Stimulated activated CD8-positive, alpha-beta memory T cell treated with anti-CD3 and anti-CD28 coated beads, Interleukin-15, amount 100 ng/mL, for 48 hours (primary cell): ENCODE results near the gene DPP6.
"Not testable (repeated sequence)": the region's sequence is repeated elsewhere in the genome, so short reads cannot be mapped to it uniquely, and the experiment has no call there.

Experiments used
- DNase-seq, 2 donors: peaks; one replicate each; pipeline ENCODE4 v3.0.0-alpha.2; 2020; ENCODE audit warnings: low read depth in 2 of 2

Gene DPP6

DNA sequence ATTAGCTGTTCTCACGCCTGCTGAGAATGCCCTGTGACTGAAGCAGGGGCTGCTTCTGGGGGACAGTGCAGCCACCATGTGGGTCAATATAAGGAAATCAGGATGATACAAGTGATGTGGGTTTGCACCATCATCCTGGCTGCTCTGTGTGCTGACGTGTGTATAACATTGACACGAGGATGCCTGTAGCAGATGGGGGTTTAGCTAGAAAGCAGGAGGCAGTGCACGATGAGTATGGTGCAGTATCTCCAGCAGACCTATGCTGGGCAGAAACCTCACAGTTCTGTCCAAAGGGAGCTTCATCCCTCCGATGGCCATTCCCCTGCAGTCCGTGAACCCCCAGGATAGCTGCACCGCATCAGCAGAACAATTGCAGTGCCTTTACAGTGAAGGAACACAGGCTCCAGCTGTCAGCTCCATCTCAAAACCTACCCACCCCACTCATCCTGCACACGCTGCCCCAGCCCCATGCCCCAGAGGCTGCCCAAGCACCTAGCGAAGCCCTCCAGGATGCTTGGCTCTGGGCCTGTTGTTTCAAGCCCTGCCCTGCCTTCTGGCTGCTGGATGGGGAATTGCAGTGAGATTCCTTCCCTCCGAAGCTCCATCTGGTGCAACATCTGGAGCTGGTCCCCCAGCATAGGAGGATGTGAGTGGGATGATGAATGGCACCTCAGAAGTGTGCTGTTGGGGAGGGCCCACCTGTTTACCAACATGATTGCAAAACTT, 96.8 kb downstream of the DPP6 start:
- not testable (repeated sequence) for DNase-seq

- DNase-seq: not testable (repeated sequence)
These were observed 98.5 kb downstream of the DPP6 start for GRCh38 chr7:154150656-154151055.

GRCh38 chr7:154151306-154151705, 99.1 kb downstream of the DPP6 start:
- not testable (repeated sequence) for DNase-seq

GRCh38 chr7:154155928-154156327, 103.7 kb downstream of the DPP6 start:
- DNase-seq: not testable (repeated sequence)

DNA sequence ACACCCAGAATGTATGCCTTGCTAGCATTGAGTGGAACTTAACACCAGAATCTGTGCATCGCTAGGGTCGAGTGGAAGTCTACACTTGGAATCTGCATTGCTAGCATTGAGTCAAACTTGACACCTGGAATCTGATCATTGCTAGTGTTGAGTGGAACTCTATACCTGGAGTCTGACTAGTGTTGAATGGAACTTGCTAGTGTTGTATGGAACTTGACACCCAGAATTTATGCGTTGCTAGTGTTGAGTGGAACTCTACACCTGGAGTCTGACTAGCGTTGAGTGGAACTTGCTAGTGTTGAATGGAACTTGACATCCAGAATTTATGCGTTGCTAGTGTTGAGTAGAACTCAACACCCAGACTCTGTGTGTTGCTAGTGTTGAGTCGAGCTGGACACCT, 110.7 kb downstream of the DPP6 start:
- not testable (repeated sequence) for DNase-seq

GRCh38 chr7:154163642-154164041, 111.4 kb downstream of the DPP6 start:
- DNase-seq: not testable (repeated sequence)

- no peak for DNase-seq
These were observed 114.9 kb downstream of the DPP6 start for GRCh38 chr7:154167051-154167450.

DNA sequence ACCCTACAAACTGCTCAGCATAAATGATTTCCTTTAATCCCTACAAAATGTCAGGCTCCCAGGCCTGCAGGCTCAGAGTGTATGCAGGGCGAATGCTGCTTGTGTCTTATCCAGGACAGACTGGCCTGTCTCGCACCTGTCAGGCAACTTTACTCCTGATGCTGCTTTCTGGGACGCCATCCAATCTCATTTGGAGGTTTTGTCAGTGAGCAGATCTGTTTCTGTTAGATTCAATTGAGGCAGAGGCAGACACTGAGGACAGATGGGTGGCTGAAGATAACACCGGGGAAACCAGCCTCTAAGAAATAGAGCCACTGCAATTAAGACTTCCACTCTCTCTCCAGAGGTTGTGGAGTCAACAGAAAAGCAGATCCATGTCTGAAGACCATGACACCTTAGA, 115.6 kb downstream of the DPP6 start:
- DNase-seq: no peak

- DNase-seq: no peak
These were observed 119.2 kb downstream of the DPP6 start for GRCh38 chr7:154171422-154171821.

DNA sequence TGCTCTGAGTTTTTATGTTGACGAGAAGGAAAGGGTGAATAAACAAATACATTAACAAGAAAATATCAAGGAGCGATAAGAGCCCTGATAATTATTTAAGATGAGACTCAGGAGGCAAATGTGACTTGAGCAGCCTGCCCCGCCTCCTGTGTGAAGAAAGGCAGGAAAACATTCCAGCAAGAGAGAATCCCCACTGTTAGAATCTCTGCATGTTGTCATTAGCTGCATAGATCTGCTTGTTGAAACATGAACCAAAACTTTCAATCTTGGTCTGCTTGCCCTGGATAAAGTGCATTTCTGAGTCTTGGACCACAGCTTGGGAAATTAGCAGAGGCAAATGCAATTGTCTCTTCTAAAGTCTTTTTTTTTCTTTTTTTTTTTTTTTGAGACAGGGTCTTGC, 120.0 kb downstream of the DPP6 start:
- DNase-seq: no peak

GRCh38 chr7:154177584-154177983, 125.4 kb downstream of the DPP6 start:
- no peak for DNase-seq

DNA sequence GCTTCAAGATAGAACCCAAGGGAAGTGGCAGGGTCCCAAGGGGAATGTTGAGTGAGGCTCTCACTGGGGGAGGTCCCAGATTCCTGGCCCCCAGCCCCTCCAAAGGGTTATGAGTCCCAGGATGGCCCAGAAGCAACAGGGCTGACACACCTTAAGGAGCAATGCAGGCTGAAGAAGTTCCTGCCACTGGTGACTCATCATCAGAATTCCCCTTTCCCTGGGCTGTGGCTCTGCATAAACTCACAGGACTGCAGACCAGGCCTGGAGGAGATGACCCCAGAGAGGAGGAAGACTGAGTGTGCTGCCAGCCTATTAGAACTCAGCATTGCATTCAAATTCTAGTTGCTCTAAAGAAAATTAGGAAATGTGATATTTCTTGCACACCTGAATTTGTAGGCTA, 126.7 kb downstream of the DPP6 start:
- DNase-seq: no peak

DNA sequence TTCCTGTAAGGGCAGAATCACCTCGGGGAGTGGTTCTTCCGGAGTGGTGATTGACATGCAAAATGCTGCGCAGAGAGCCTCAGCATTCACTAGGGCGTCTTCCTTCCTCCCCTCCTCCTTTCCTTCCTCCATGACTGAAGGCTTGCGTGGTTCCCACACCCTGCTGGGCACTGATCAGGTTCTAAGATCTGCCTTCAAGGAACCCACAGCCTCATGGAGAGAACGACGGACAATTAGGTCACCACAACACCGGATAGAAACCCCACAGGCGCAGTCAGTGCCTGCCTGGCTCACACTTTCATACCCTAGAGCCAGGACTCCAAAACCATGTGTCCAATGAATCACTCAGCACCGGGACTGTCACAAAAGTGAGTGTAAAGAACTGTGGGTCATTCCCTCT, 131.3 kb downstream of the DPP6 start:
- no peak for DNase-seq

GRCh38 chr7:154183946-154184345, 131.7 kb downstream of the DPP6 start:
- DNase-seq: no peak

- no peak for DNase-seq
These were observed 134.6 kb downstream of the DPP6 start for GRCh38 chr7:154186811-154187210.

DNA sequence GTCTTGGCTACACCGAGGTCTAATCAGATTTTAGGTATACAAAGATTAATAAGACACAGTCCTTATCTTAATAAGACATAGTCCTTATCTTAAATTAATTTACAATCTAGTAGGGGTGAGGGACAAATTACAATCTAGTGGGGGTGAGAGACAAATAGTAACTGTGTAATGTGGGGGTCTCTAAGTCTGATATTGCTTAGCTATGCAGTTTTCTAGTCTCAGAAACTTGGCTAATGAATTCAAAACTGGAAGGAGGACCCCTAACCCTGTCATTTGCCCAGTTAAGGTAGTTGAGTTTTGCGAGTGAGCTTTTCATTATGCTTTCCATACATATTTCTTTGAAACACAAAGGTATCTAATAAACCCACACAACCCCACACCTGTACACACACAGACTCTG, 136.1 kb downstream of the DPP6 start:
- DNase-seq: no peak

DNA sequence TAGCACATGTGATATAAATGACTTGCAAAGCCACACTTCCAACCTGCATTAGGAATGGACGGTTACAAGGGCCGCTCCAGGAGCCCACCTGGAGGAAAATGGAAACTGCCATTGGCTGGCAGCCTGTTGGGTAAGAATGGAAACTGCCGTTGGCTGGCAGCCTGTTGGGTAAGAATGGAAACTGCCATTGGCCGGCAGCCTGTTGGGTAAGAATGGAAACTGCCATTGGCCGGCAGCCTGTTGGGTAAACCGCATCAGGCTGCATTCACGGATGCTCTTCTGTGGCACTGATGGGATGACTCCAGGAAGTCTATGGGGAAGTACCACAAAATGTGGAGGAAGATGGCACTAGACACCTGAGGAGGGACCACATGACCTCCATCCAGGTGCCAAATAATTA, 143.1 kb downstream of the DPP6 start:
- no peak for DNase-seq

GRCh38 chr7:154198481-154198880, 146.3 kb downstream of the DPP6 start:
- no peak for DNase-seq

DNA sequence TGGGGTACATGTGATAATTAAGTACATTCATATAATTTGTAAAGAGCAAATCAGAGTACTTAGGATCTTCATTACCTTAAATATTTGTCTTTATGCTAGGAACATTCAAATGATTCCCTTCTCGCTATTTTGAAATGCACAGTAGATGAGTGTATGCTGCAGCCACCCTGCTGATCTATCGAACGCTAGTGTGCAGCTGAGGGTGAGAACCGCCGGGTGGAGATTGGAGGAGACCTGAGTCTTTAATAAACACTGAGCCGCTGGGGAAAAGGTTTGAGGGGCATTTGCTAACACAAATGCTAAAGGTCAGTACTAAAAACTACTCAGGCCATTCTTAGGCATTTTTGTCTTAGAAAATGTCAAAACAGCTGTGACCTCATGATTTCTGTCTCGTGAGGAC, 148.0 kb downstream of the DPP6 start:
- DNase-seq: no peak

GRCh38 chr7:154202002-154202401, 149.8 kb downstream of the DPP6 start:
- no peak for DNase-seq

DNA sequence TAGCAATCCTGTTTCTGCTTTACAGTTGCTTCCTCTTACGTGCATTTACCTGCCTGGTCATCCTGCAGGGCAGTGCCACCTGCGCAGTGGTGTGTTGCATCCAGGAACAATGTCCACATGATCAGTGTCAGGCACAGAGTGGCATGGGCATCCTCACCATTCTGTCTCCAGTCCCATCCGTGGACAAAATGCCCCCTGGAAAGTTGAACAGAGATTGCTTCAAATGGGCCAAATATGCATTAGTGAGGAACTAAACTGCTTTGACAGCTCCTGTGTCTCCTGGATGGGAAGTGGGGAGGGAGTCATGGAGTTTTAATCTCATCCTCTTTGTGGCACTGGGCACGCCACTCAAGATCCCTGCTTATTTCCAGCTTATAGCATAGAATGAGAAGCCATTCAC, 151.8 kb downstream of the DPP6 start:
- DNase-seq: no peak

- no peak for DNase-seq
These were observed 160.7 kb downstream of the DPP6 start for GRCh38 chr7:154212861-154213260.

DNA sequence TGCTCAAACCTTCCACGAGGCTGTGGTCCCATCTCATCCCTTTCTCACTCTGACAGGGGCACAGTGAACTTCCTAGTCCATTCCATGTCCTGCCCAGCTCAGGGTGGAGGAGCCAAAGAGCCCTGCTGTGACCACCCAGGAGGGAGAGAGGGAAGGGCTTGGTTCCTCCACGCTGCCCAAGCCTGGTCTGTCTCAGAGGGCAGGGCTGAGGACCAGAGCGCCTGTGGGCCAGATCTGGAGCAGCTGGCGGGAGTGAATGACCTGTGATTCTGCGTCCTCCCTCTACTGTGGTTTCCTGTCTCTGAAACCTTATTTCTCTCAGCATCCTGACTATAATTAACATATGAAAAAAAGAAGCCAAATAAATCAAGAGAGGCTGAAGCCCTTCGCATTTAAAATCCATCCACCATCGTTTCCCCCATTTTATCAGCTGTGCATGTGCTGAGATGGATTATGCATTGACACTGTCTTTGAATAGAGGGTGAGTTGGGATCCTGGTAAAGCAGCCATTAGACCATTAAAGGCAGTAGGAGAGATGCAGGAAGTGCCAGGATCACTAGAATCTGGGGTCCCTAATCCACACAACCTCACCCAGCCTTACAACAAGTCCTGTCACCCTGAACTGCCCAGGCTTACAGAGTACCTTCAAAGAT, 165.6 kb downstream of the DPP6 start:
- no peak for DNase-seq

DNA sequence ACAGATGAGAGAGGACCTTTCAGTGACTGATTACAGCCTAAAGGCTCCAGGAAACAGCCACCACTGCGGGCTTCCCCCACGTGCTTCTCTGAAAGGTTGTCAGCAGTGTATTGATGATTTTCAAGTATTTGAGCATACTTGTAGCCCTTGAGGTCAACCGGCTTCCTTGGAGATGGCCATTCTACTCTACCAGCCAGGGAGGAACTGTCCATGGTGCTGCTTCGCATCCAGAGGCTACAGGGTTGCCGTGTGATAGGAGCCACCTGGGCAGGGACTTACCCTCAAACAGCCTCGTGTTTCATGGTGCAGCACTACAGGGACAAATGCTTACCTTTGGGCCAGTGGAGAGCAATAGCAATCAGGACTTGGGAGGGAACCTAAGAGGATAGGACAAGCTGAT, 179.5 kb downstream of the DPP6 start:
- no peak for DNase-seq
